Panc1 (cell line): Measurements from ENCODE around the gene FITM2.

Source experiments
- POLR2AphosphoS5 ChIP-seq: IDR thresholded peaks from 2 replicates; pipeline ENCODE4 v1.6.1; 2012; ENCODE audit warnings: mild to moderate bottlenecking, low read depth, low read length, moderate library complexity
- SIN3A ChIP-seq: IDR thresholded peaks from 2 replicates; pipeline ENCODE4 v1.6.1; 2012; ENCODE audit warnings: low read depth, mild to moderate bottlenecking, low read length, moderate library complexity, borderline replicate concordance; ENCODE audit not compliant: insufficient read depth
- TF ChIP-seq, protein P1 (sequence below): fragments of 450-650 bp; IDR thresholded peaks from 2 replicates; pipeline ENCODE4 v1.5.1; 2017; ENCODE audit warnings: mild to moderate bottlenecking
- TF ChIP-seq, protein P2 (sequence below), 2 experiments: IDR thresholded peaks; 2 replicates each; pipeline ENCODE4 v1.6.1; 2011 to 2012; ENCODE audit warnings: low read depth in 2 of 2, control low read depth in 1 of 2, low read length in 1 of 2, mild to moderate bottlenecking in 1 of 2, moderate library complexity in 1 of 2; ENCODE audit not compliant: insufficient read depth in 1 of 2

DNA sequence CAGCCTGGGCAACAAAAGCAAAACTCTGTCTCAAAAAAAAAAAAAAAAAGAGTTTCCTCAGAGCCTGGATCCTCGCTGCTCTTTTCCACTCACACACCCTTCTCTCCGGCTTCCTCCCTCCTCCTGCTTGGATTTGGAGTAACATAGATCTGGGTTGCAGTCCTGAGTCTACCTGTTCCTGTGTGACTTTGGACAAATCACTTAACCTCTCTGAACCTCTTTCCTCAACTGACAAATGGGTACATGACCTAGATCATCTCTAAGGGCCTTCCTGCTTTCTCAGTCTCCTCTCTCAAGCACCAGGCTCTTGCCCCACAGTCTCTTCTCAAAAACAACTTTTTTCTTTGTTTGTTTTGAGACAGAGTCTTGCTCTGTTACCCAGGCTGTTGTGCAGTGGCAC lies 20.2 kb upstream of the FITM2 start:
- TF ChIP-seq, protein P1, sequence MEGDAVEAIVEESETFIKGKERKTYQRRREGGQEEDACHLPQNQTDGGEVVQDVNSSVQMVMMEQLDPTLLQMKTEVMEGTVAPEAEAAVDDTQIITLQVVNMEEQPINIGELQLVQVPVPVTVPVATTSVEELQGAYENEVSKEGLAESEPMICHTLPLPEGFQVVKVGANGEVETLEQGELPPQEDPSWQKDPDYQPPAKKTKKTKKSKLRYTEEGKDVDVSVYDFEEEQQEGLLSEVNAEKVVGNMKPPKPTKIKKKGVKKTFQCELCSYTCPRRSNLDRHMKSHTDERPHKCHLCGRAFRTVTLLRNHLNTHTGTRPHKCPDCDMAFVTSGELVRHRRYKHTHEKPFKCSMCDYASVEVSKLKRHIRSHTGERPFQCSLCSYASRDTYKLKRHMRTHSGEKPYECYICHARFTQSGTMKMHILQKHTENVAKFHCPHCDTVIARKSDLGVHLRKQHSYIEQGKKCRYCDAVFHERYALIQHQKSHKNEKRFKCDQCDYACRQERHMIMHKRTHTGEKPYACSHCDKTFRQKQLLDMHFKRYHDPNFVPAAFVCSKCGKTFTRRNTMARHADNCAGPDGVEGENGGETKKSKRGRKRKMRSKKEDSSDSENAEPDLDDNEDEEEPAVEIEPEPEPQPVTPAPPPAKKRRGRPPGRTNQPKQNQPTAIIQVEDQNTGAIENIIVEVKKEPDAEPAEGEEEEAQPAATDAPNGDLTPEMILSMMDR, result no peak
- TF ChIP-seq POLR2AphosphoS5 (no peak), SIN3A (no peak)
- TF ChIP-seq, protein P2, sequence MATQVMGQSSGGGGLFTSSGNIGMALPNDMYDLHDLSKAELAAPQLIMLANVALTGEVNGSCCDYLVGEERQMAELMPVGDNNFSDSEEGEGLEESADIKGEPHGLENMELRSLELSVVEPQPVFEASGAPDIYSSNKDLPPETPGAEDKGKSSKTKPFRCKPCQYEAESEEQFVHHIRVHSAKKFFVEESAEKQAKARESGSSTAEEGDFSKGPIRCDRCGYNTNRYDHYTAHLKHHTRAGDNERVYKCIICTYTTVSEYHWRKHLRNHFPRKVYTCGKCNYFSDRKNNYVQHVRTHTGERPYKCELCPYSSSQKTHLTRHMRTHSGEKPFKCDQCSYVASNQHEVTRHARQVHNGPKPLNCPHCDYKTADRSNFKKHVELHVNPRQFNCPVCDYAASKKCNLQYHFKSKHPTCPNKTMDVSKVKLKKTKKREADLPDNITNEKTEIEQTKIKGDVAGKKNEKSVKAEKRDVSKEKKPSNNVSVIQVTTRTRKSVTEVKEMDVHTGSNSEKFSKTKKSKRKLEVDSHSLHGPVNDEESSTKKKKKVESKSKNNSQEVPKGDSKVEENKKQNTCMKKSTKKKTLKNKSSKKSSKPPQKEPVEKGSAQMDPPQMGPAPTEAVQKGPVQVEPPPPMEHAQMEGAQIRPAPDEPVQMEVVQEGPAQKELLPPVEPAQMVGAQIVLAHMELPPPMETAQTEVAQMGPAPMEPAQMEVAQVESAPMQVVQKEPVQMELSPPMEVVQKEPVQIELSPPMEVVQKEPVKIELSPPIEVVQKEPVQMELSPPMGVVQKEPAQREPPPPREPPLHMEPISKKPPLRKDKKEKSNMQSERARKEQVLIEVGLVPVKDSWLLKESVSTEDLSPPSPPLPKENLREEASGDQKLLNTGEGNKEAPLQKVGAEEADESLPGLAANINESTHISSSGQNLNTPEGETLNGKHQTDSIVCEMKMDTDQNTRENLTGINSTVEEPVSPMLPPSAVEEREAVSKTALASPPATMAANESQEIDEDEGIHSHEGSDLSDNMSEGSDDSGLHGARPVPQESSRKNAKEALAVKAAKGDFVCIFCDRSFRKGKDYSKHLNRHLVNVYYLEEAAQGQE (IDR thresholded peaks at IDR 0.05; ENCODE audit: insufficient read depth in 1 of 2, low read depth in 2 of 2, low read length in 1 of 2), result no peak
